Measurements from ENCODE around the gene RENBP. TPM values are rescaled to one million over a fixed set of nuclear protein-coding genes. Genes with fewer than 3 reads are reported as not detected.
A peak's percentile ranks its signal among the peaks of the same experiment; 100 is the strongest.

The RENBP gene
- total and polyA plus RNA-seq, 7 donors = 0.97 to 4.4 (median 2.9) TPM

- intact Hi-C loops (cut with DNase I) = no loop called here
- no peaks in the 10 kb centered on the region for H3K27me3 ChIP-seq (ENCODE audit: insufficient read depth in 3 of 3, low read length in 2 of 3)
- no peak for DNase-seq
- 79 to 82% (median 81%) methylated on average over 10 of the region's 10 CpGs for WGBS, 3 donors
- H3K9me3 ChIP-seq = no peaks in the 10 kb centered on the region
- H3K4me1 ChIP-seq = peaks cover 35% of the 10 kb centered on the region
- no peak for ATAC-seq
- no peak for TF ChIP-seq CTCF (IDR thresholded peaks at IDR 0.05)
- H3K27ac ChIP-seq = no peak overlapping the region
- peaks cover 3 to 48% of the 10 kb centered on the region in 2 donors for H3K36me3 ChIP-seq (ENCODE audit: insufficient read depth in 1 of 2, low read depth in 1 of 2)
- H3K4me3 ChIP-seq = no peak overlapping the region
Observed at GRCh38 chrX:153929576-153929975, 14.9 kb downstream of the RENBP start.

- intact Hi-C loops (cut with DNase I) = no loop called here
- Histone ChIP-seq H3K36me3 (ENCODE audit: insufficient read depth in 1 of 2, low read depth in 1 of 2) (peaks cover 3 to 48% of the 10 kb centered on the region in 2 donors), H3K4me3 (peak overlapping the region; percentile 86), H3K27me3 (ENCODE audit: insufficient read depth in 3 of 3, low read length in 2 of 3) (no peaks in the 10 kb centered on the region), H3K9me3 (no peaks in the 10 kb centered on the region), H3K4me1 (peaks cover 31% of the 10 kb centered on the region), H3K27ac (peak overlapping the region; percentile 94)
- TF ChIP-seq CTCF (IDR thresholded peaks at IDR 0.05) = no peak
- no peak for DNase-seq
- ATAC-seq = peak in 1 of 4 donors; percentile 11
- 24 to 38% (median 30%) methylated on average over 9 of the region's 9 CpGs for WGBS, 3 donors
Observed at GRCh38 chrX:153928846-153929245, 15.6 kb downstream of the RENBP start.

GRCh38 chrX:153927922-153928760 lies 16.3 kb downstream of the RENBP start:
- DNase-seq (peak; percentile 96 to 99), ATAC-seq (peak; percentile 93 to 95 (median 93))
- Histone ChIP-seq H3K27me3 (ENCODE audit: insufficient read depth in 3 of 3, low read length in 2 of 3) (no peaks in the 10 kb centered on the region), H3K4me1 (peaks cover 30% of the 10 kb centered on the region), H3K27ac (peak overlapping the region; percentile 94), H3K36me3 (ENCODE audit: insufficient read depth in 1 of 2, low read depth in 1 of 2) (peaks cover 3 to 41% of the 10 kb centered on the region in 2 donors), H3K9me3 (no peaks in the 10 kb centered on the region), H3K4me3 (peak overlapping the region; percentile 86)
- WGBS, 3 donors = 0 to 10% (median 1%) methylated on average over 22 to 76 of the region's 76 CpGs
- intact Hi-C loops (cut with DNase I) = no loop called here
- peak; percentile 22 for TF ChIP-seq CTCF (IDR thresholded peaks at IDR 0.05)

DNA sequence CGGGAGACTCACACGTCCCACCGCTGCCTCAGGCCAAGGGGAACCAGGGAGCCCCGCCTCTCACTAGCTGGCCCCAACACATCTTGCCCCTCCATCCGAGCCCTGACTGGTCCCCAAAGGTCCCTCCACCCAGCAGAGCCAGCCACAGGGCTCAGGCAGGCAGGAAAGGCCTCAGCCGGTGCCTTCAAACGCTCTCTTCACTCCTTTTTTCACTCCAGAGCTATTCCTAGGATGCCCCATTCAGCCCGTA lies 16.8 kb downstream of the RENBP start:
- DNase-seq = no peak
- Histone ChIP-seq H3K36me3 (ENCODE audit: insufficient read depth in 1 of 2, low read depth in 1 of 2) (peaks cover 3 to 35% of the 10 kb centered on the region in 2 donors), H3K9me3 (no peaks in the 10 kb centered on the region), H3K27ac (peak overlapping the region; percentile 94), H3K4me1 (peaks cover 32% of the 10 kb centered on the region), H3K27me3 (ENCODE audit: insufficient read depth in 3 of 3, low read length in 2 of 3) (no peaks in the 10 kb centered on the region), H3K4me3 (peak overlapping the region; percentile 86)
- no peak for TF ChIP-seq CTCF (IDR thresholded peaks at IDR 0.05)
- 0 to 18% (median 0%) methylated on average over 2 to 8 of the region's 8 CpGs for whole genome bisulfite sequencing, 3 donors
- peak in 3 of 4 donors; percentile 0 to 5 (median 4) for ATAC-seq
- intact Hi-C loops (cut with DNase I) = no loop called here

Data from psoas muscle (tissue), 8 donors.